EL (cell line): Measurements from ENCODE around the gene SORBS1.

Experiments used
- DNase-seq: peaks from one replicate; pipeline ENCODE4 v3.0.0-alpha.2; 2016

SORBS1 gene

DNA sequence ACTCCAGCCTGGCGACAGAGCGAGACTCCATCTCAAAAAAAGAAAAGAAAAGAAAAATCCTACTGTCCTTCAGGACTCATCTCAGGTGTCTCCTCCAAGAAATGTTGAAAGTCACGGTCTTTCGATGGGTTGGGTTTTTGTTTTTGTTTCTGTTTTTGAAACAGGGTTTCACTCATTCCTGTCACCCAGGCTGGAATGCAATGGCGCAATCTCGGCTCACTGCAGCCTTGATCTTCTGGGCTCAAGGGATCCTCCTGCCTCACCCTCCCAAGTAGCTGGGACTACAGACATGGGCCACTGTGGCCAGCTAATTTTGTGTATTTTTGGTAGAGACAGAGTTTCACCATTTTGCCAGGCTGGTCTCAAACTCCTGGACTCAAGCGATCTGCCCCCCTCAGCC is 3.1 kb upstream of the SORBS1 start:
- no peak for DNase-seq

DNA sequence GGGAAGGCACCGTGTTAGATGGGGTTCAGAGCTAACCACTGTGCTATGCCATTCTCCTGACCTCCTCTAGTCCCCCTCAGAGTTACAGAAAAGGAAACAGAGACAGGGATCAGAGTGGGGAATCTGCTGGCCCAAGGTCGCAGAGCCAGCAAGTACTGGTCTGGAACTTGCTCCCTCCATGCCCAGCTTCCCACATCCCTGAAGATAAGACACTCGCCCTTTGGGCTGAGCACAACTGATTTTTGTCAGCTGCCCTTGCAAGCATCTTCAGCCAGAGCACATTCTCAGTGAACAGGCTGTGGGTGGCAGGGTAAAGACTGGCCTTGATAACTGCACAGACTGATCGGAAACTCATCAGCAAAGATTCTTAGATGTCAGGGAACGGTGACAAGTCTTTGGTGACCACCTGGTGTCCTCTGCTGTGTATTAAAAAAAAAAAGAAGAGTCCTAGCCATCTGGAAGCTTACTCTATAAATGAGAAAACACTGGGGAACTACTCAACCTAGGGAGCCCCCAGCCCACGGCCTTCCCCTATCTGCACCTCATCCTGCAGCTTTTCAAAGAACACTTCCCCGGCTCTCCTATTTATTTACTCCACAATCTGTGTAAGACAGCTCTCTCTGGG is 1.3 kb upstream of the SORBS1 start:
- DNase-seq, result no peak

DNA sequence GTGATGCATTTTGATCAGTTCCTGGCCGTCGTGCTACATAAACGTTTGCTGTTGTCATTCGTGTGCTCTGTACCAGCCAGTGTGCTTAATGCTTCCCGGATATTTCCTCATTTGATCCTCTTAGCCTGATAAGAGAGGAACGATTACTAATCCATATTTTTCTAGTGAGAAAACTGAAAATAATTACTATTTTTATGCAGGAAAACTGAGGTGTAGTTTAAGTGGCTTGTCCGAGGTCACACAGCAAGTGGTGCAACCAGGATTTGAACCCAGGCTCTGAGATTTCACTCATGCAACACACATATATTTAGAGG is 650 bp upstream of the SORBS1 start:
- DNase-seq, result no peak

DNA sequence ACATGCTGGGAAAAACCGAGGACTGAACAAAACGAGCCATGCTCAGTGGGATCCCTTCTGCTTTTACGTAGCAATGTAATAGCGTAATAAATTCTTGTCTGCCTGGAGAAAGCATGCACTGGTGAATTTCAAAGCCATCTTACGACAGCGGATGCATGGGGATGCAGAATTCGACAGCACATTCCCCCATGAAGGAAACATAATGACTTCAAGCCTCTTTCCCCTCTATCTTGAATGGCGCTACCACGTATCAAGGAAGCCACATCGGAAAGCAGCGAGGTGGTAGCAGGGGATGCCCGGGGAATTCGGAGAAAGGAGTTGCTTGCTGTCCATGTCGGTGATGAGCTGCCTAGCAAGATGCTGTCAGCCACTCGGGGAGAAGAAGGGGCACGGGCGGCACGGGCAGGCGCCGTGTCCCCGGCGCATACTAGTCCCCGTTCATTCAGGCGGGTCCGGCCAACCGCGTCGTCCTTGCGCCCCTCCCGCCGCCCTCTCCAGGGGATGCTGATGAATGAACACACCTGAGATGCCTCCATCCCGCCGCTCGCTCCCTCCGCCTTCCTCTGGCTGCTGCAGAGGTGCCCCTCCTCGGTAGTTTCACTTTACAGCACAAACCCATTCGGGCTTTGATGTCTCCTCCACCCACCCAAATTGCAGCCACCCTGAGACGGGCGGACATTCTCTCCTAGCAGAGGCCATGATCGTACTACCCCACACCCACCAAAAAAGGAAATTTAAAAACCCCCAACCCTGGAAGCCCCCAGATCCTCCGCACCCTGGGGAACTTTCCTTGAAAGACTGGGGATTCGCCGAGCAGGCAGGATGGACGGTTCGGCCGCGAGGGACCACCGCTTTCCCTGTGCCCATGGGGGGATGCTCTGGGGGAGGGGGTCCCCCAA is 644 bp downstream of the SORBS1 start:
- DNase-seq, result peak; percentile 24

DNA sequence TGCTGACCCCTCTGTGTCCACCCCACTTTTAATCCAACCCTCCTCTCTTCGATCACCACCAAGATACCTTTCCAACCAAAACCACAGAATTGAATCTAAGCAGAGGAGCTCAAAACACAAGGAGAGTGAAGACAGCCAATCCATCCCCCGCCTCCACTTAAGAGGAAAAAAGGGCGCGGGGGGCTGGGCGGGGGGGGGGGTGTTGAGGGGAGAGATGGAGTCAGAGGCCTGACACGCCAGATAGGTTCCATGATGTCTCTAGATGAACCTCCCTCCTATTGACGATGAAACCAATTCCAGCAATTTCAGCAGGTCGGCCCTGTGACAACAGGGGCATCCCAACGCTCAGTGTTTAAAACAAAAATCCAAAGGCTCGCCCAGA is 1.3 kb downstream of the SORBS1 start:
- no peak for DNase-seq

DNA sequence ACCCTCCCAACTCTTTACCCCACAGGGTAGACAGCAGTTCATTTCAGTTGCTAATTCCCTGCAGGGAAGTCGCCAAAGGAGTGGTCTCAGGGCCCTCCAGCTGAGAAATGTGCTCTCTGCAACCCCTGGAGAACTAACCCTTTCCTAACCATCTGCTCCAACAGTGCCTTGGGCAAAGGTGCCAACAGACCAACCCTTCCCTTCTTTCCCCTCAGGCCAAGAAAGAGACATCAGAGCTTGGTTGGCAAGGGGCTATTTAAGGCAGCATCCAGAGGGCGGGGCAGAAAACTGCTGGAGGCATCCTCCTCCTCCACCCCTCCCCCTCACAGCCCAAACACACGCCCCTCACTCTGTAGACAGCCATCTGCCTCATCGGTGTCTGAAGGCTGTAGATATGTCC is 1.7 kb downstream of the SORBS1 start:
- DNase-seq, result no peak

DNA sequence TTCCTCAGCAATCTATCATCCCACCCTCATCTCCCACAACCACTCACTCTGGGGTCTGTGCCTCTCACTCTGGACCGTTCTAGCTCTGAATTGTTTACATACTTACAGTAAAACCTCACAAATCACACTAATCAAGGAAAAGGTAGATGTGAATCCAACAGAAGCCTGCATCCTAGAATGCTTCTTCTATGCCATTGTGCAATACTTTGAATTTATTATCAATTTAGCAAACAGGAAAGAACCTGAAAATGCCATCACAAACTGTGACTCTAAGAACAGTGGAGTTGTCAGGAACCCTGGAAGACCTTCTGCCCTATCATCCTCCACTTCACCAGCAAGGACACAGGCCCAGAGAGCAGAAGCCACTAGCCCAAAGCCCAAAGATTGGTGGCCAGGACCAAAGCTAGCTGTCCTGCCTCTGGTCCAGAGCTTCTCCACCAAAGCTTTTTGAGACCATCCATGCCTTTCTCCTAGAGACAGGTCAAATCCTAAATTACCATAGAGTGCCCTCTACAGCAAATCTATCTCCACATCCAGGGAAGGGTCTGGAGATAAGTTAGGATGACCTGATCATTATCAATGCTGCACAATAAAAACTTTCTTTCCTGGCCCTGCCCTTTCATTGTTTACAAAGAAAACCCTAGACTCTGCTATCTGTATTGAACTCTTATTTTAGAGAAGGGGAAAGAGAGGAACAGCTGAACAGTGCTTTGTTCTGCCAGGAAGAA is 2.4 kb downstream of the SORBS1 start:
- no peak for DNase-seq

DNA sequence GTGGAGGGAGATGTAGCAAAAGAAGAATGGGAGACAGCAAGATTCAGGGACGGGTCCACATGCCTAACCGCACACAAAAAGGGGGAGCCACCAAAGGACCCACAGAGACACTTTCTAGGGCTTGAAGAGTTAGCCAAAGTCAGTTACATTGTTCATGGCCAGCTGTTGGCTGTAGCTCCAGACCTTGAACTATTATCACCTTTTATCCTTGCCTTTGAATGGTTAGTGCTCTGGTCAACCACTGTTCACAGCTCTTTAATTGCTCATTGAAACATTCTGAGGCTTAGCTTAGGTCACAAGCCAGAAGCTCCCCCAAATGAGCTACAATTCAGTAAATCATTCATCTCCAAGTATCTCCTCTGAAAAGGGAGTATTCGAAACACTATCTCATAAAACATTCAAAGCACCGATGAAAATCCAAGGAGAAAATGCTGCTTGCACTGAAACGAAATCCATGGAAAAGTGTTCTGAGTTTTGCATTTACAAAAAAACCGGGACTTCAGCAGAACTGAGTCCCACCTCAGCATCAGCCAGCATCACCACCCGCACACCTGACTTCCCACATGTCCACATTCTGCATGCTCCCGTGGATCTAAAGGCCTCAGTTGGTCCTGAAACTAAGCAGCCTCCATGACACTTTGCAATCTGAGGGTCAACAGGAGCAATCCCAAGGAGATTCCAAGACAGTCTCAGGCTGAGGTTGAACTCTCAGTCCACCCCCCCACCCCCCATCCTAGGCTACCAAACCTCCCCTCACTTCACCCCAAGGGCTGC is 4.0 kb downstream of the SORBS1 start:
- no peak for DNase-seq

DNA sequence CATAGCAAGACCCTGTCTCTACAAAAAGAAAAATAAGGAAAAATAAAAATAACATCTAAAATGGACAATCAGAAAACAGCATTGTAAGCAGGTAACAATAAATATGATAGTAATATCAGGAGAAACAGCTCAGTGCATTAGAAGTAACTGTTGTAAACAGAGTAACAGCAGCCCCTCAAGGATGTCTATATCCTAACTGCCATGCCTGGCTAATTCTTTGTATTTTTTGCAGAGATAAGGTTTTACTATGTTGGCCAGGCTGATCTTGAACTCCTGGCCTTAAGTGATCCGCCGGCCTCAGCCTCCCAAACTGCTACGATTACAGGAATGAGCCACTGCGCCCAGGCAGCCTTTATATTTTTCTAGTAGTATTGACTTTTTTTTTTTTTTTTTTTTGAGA is 7.5 kb downstream of the SORBS1 start:
- no peak for DNase-seq

DNA sequence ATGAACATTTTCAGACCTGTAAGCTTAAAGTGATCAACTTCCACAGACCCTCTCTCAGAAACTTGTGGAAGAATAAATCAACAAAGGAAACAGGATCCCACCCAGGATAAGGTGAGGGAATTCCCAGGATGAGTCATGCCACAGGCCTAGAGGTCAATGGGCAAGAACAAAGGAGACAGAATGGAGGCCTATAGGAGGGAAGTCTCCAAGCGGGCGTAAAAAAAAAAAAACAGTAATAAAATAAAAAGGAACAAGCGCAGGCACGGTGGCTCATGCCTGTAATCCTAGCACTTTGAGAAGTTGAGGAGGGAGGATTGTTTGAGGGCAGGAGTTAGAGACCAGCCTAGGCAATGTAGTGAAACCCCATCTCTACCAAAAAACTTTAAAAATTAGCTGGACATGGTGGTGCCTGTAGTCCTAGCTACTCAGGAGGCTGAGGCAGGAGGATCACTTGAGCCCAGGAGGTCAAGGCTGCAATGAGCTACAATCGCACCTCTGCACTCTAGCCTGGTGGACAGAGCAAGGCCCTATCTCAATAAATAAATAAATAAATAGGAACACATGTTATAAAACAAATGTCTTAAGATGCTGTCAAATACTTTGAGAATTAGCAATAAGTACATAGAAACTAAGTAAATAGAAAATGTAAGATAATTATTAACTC is 8.4 kb downstream of the SORBS1 start:
- no peak for DNase-seq

DNA sequence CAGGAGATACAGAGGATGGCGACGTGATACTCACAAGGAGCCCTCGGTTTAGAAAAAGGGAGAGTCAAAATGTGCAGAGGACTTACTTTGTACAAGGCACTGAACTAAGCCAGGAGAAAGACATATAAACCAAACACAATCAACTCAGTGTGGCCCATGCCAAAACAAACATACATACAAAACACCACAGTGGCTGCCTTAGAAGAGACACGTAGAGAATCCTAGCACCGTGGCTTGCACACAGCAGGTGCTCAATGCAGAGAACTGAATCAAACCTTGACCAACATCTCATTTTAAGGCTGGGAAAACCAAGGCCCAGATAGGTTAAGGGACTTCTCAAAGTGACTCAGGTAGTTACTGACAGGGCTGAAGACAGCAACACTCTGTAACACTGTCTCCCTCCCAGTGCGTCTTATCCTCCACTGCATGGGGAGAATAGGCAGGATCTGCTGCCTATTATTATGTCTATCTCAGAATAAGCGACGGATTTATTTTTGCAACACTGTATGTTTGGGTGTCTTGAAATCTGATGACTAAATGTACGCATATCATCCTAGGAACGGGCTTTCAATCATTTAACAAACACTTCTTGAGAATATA is 11.0 kb downstream of the SORBS1 start:
- DNase-seq, result no peak

DNA sequence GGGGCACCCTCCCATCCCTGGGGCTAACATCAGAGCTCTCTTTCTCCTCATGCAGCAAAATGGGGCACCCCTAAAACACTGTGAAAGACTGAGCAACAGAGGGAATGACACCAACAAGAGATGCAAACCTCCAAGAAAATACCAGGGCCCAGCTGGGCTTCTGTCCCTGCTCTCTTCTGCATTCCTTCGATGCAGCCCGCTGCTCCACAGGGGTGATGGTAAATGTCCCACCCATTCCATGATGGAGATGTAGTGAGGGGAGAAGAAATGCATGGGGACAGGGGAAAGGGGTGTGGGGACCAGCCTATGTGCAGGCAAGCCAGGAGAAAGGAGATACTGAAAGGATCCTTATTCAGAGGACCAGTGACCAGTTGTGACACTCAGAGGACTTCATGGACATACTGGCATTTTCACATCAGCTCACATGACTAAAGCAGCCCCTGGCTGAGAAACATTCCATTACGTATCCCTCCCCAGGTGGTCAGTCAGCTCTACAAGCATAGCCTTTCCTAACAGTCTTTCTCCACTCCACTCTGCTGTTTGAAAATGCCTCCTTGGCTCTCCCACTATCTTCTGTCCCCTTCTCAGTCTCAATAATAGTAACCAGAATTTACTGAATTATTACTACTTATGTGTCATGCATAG is 13.3 kb downstream of the SORBS1 start:
- DNase-seq, result no peak

DNA sequence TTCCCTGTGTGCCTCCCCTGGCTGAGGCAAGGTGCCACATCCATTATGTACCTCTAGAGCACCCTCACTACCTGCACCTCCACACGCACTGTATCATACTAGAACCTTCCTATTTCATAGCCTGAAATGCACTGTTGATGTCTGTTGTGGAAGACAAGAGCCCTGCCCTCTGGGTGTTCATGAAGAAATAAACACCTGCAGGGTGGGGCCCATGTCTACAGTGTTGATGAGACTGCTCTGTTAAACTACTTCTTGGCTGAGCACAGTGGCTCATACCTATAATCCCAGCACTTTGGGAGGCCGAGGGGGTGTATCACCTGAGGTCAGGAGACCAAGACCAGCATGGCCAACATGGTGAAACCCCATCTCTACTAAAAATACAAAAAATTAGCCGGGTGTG is 14.0 kb downstream of the SORBS1 start:
- DNase-seq, result no peak

DNA sequence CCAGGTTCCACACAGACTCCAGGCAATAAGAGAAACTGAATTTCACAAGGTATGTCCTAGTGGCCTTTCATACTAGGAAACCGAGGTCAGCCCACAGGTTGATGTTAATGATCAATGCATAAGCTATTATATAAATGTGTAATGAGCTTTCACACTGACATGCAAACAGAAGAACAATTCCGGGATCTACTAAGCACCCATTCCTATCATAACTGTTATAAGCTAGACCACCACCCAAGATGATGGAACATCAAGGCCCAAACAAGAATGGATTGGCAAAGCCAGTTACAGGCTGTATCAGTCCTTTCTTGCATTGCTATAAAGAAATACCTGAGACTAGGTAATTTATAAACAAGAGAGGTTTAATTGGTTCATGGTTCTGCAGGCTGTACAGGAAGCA is 15.2 kb downstream of the SORBS1 start:
- DNase-seq, result no peak

DNA sequence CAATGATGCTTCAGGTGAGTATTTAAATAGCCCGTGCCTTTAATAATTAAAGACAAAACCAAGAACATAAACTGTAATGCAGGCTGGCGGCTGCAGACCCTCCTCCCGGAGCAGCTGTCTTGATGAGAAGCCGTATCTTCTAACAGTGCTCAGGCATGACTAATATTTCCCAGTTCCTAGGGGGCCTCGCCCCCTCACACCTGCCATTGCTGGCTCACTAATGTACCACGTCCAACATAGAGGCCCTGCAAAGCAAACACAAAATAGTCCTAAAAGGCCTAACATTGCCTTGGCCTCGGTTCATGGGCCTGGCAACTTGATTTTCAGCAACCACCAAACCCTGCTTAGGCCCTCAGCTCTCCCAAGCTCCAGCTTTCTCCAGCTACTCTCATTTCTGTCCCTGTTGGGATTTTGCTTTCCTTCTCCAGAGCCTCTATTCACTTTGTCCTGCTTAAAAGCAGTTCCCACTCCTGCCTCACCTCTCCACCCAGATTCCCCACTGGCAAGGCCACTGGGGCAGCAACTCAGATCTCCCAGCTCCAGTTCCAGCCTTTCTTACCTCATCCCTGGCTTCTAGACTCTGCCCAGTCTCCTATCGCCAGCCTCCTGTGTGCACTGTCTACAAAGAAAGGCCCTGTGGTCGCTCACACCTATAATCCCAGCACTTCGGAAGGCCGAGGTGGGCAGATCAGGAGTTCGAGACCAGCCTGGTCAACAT is 16.2 kb downstream of the SORBS1 start:
- DNase-seq, result no peak

DNA sequence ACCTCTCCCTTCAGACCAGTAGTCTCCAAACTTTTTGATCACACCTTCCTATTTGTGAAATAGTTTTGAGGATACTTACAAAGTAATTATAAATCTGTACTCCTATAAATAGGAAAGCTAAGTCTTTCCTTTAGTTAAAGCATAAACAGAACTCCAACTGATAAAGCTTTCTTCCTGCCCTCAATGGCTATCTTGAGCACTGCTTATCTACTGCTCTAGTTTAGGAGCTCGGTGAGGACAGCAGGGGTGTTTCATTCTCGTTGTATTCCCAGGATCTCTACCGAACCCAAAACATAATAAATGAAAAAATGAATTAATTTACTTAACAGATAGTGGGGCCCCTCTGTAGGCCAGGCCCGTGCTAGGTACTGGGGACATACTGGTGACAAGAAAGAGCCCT is 17.7 kb downstream of the SORBS1 start:
- DNase-seq, result no peak

DNA sequence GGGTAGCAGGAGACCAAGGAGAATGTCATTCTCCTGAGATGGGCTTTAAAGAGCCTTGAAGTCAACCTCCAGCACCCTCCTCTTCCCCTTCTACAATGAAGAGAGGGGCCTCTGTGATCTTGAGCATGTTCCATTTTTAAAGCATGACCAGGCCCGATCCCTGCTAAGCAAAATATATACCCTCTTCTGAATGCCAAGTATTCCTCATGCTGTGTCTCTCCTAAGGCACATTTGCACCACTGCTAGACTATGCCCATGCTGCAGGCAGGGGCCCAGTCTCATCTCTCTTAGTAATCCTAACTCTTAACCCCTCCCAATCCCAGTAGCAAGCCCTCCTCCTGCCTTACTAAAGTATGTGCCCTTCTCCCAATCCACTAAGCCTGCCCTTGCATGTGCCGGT is 18.4 kb downstream of the SORBS1 start:
- DNase-seq, result no peak

DNA sequence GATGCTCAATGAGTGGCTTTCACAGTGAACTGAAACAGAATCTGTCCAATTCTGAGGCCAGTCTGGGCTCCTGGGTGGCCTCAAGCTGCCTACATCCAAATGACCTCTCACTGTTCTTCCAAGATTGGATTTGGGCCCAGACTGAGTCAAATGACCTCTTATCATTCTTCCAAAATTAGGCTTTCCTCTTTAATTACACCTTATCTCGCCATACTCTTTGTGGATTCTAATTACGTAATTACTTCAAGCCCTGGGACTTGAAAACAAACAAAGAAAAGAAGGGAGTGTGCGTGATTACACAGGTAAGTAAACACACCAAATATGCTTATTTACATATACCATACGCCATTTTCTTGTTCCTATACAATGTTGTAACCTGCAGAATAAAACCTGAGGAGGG is 18.8 kb downstream of the SORBS1 start:
- no peak for DNase-seq

DNA sequence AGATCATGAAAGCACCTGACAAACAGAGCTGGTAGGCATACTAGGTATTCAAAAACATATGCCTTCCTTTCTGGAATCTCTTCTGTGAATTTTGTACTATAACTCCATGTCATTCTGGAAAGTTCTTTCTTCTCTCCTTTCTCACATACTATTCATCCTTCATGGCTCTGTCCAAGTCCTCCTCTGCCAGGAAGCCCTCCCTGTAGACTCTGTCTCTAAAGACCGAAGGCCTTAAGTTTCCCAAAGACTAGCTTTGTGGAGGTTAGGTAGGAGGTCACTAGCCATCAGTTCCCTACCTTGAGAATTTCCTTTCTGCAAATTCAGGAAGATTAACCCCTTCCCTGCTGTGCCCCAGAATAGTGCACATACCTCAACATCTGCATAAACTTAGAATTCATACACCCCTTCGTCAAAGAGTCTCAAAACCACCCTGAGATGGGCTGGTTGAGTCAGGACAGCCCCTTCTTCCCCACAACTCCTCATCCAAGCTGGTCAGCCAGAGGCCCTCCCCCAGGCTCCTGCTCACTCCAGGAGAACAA is 20.6 kb downstream of the SORBS1 start:
- DNase-seq, result no peak

DNA sequence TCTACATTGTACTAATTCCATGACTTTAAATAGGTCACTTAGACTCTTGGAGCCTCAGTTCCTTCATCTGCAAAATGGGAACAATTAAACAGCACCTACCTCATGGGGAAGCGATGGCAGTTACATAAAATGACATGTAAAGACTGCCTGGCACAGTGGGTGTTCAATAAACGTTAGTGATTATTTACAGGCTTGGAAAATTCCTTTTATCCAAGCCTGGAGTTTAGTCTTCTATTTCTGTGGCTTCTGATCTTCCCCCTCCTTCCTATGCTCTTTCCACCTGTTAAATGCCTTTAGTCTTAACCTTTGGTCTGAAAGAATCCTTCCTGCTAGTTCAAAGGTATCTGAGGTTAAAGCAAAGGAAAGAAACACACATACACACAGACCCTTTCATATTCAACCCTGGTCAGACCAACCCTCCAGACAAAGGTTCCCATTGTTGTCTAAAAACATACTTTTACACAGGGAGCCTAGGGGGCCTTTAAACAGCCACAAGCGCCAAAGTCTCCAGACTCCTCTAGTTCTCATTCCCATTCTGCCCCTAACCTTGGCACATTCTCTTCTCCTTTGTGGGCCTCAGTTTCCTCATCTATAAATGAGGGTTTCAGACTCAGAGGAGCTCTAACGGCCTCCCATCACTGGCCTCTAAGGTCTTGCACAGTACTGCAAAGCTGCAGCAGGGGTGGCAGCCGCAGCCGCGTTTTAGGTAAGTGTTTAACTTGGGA is 21.4 kb downstream of the SORBS1 start:
- DNase-seq, result no peak
